Cerebellar cortex (tissue), 1 donor: Measurements from ENCODE around the gene CALM3.
A peak's percentile ranks its signal among the peaks of the same experiment; 100 is the strongest.

ENCODE experiments used
- DNase-seq: peaks from one replicate; pipeline ENCODE4 v3.0.0-alpha.2; 2015; ENCODE audit warnings: low spot score

The CALM3 gene

GRCh38 chr19:46600384-46601317 is 479 bp upstream of the CALM3 start:
- DNase-seq = peak; percentile 95

- DNase-seq = no peak
Observed at GRCh38 chr19:46602392-46603194, 1.5 kb downstream of the CALM3 start.

DNA sequence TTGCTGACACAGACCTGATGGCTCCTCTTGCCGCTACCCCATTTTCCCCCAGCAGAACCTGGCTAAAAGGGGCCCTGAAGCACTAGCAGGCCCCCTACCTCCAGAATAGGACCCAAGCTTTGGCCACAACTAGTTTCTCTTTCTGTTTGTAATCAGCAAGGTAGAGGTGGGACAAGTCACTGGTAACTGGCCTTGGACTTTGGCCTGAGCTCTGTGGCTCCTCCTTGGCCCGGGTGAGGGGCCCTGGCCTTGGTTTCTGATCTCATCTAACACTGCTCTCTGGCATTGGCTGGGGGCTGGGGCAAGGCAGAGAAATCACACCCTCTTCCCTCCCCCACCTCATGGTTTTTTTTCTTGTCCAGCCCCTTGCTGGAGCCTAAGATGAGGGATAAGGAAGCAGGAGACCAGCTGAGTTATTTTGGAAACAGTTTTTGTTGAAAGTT is 2.1 kb downstream of the CALM3 start:
- DNase-seq = no peak

DNA sequence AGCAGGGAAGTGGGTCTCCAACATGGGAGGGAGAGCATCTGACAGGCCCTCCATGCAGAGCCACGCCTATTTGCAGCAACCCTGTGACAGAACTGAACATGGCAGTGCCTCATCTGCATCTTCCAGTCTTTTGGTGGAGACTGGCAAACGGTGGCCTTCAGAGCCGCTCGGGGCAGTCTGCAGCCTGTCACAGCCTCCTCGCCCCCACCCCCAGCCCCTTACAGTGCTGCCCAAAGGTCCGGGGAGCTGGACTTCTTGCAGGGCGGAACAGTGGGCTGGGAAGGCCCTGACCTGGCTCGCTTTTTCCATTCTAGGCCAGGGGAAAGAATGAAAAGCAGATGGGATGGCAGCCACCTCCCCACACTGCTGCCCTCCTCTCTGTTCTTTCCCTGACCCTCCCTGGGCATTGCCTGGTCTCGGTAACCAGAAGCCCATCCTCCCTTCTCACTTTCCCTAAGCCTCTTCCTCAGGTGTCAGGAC is 2.7 kb downstream of the CALM3 start:
- DNase-seq = no peak

DNA sequence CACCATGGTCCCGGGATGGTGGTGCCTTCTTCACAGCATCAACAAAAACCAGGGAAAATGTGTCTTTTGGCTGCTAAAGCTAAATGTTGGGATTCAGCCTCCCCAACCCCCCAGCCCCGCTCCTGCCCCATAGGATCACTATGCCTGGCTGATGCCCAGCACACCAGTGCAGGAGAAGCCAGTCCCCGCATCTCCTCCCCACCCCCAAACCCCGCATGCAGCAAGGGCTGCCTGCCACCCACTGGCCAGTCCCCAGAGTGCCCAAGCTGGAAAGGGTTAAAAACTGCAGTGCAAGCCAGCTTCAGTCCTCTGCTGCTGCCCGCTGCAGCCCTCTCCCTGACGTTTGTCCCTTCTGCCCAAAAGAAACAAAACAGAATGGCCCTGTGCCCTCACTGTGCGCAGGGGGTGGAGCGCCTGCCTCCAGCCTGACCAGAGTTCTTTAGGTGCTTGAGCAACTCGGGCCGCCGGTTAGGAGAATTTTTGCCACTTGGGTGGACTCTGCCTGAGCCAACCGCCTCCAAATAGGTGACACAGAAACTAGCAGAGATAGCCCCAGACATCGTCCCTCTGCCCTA is 3.7 kb downstream of the CALM3 start:
- no peak for DNase-seq

- no peak for DNase-seq
Observed at GRCh38 chr19:46605356-46605821, 4.3 kb downstream of the CALM3 start.

GRCh38 chr19:46606019-46606418 is 4.9 kb downstream of the CALM3 start:
- DNase-seq = no peak

- DNase-seq = no peak
Observed at GRCh38 chr19:46606681-46607447, 5.7 kb downstream of the CALM3 start.

- no peak for DNase-seq
Observed at GRCh38 chr19:46607448-46607841, 6.3 kb downstream of the CALM3 start.

DNA sequence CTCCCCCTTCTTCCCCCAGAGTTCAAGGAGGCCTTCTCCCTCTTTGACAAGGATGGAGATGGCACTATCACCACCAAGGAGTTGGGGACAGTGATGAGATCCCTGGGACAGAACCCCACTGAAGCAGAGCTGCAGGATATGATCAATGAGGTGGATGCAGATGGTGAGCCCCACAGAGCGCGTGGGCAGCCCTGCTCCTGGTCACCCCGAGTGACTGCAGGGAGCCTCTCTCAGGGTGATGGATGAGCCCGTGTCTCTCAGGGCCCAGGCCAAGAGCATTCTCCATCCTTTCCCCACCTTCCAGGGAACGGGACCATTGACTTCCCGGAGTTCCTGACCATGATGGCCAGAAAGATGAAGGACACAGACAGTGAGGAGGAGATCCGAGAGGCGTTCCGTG is 7.0 kb downstream of the CALM3 start:
- no peak for DNase-seq

GRCh38 chr19:46608581-46609345 is 7.6 kb downstream of the CALM3 start:
- no peak for DNase-seq

DNA sequence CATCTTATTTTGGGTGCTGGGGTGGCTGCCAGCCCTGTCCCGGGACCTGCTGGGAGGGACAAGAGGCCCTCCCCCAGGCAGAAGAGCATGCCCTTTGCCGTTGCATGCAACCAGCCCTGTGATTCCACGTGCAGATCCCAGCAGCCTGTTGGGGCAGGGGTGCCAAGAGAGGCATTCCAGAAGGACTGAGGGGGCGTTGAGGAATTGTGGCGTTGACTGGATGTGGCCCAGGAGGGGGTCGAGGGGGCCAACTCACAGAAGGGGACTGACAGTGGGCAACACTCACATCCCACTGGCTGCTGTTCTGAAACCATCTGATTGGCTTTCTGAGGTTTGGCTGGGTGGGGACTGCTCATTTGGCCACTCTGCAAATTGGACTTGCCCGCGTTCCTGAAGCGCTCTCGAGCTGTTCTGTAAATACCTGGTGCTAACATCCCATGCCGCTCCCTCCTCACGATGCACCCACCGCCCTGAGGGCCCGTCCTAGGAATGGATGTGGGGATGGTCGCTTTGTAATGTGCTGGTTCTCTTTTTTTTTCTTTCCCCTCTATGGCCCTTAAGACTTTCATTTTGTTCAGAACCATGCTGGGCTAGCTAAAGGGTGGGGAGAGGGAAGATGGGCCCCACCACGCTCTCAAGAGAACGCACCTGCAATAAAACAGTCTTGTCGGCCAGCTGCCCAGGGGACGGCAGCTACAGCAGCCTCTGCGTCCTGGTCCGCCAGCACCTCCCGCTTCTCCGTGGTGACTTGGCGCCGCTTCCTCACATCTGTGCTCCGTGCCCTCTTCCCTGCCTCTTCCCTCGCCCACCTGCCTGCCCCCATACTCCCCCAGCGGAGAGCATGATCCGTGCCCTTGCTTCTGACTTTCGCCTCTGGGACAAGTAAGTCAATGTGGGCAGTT is 8.6 kb downstream of the CALM3 start:
- DNase-seq = no peak

- DNase-seq = no peak
Observed at GRCh38 chr19:46610413-46610775, 9.3 kb downstream of the CALM3 start.

- no peak for DNase-seq
Observed at GRCh38 chr19:46610851-46611770, 10.0 kb downstream of the CALM3 start.

GRCh38 chr19:46611776-46612175 is 10.6 kb downstream of the CALM3 start:
- no peak for DNase-seq

GRCh38 chr19:46613525-46613924 is 12.4 kb downstream of the CALM3 start:
- no peak for DNase-seq

DNA sequence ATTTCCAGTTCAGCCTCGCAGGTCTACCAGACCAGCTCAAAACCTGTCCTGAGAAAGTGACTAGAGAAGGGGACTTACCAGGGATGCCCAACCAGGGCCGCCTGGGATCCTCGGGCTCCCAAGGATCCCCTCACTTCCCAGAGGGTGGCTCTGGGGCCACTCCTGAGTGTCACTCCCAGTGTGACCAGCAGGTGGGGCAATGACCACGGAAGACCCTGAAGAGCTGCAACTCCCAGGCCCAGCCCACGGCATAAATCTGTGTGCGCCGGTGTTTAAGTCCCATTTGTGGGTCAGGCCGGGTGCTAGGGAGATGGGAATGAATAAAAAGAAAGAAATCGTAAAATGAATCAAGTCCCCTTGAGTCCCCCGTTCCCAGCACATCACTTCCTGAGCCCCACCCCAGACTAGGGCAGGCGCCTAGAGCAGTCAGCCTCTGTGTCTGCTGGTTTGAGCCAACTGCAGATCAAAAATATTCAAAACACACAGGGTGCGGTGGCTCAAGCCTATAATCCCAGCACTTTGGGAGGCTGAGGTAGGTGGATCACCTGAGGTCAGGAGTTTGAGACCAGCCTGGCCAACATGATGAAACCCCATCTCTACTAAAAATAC is 13.1 kb downstream of the CALM3 start:
- peak; percentile 85 for DNase-seq

GRCh38 chr19:46615966-46616365 is 14.8 kb downstream of the CALM3 start:
- DNase-seq = no peak
